ENCODE data around the gene GALNT10. TPM values are rescaled to one million over a fixed set of nuclear protein-coding genes. Genes with fewer than 3 reads are reported as not detected.

Gene GALNT10
- total and polyA plus RNA-seq, 10 of the 15 experiments (the other 5 are each of a cell fraction or from before 2014, with no cell fraction given): 3.9 to 35.4 (median 15.5) TPM

- TF ChIP-seq SUPT20H (IDR thresholded peaks at IDR 0.05; ENCODE audit: borderline replicate concordance, control insufficient read depth, low read depth, low read length): no peak
These were observed 121.5 kb downstream of the GALNT10 start (continued) for GRCh38 chr5:154312000-154312399.

DNA sequence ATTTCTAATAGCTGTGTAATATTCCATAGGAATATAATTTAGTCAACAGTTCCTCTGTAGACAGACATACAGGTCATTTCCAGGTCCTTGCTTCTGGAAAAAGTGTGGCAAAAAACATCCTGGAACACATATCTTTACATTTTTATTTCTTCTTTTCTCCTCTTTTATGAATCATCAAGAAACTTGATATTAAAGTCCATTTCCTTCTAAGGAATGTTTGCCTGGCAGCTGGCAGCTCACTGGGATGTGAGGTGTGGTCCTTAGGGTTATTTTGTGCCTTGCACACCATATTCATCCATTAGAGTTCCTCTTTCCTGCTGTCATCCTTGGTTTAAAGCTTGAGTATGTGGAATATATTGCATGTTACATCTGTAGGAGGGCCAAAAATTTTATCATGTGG lies 122.0 kb downstream of the GALNT10 start:
- Histone ChIP-seq H3K27me3 (replicated peaks in 1 of 2; ENCODE audit: control insufficient read depth in 2 of 2, insufficient read depth in 2 of 2, low read length in 1 of 2) (no peaks in the 10 kb centered on the region), H4K20me1 (ENCODE audit: control insufficient read depth, insufficient read depth) (no peaks in the 10 kb centered on the region), H3K79me2 (ENCODE audit: control insufficient read depth, insufficient read depth, low read length) (no peaks in the 10 kb centered on the region; the same call in 1 of the 2 replicates), H3K36me3 (ENCODE audit: control insufficient read depth in 2 of 2, insufficient read depth in 2 of 2, low read length in 1 of 2) (peaks cover 0 to 6% of the 10 kb centered on the region in 2 experiments; a peak in 2 of 4 replicates), H3K9ac (ENCODE audit: control insufficient read depth, insufficient read depth, low read length) (no peak overlapping the region), H3K9me3 (replicated peaks; ENCODE audit: control insufficient read depth, insufficient read depth, low read length) (no peaks in the 10 kb centered on the region; the same call in 1 of the 3 replicates), H3K4me1 (ENCODE audit: control insufficient read depth, insufficient read depth, low read length) (peaks cover 8% of the 10 kb centered on the region; the same call in 1 of the 2 replicates), H2AFZ (ENCODE audit: control insufficient read depth, low read depth, low read length) (no peak overlapping the region), H3K27ac (ENCODE audit: control insufficient read depth, insufficient read depth) (no peak overlapping the region), H3K4me2 (ENCODE audit: control insufficient read depth, insufficient read depth) (no peak overlapping the region), H3K4me3 (no peak overlapping the region)
- RAD21 ChIA-PET (ENCODE audit: unreplicated experiment): interaction anchor here (0.6 to 1.4 kb wide), 4 partner anchors 27 to 676 kb away, joined by 3 to 4 read pairs (median 4); partner anchors contain the start of gene GALNT10
- BruUV-seq (replicated peaks): no TSS peak
- no peak for FAIRE-seq
- CTCF ChIA-PET: interaction anchor here (0.7 to 1.4 kb wide), 4 partner anchors 10 to 240 kb away, joined by 3 to 4 read pairs (median 3); no protein-coding TSS in a partner anchor
- POLR2A ChIA-PET: no interaction called here
- no peak for DNase-seq (ENCODE audit: low read depth, low spot score)
- SMC1A ChIA-PET (ENCODE audit: uncharacterized antibody, unreplicated experiment): interaction anchor here (0.9 to 1.7 kb wide), 10 partner anchors 8 to 115 kb away, joined by 3 to 4 read pairs (median 4); no protein-coding TSS in a partner anchor
- in situ Hi-C loops (cut with MboI): no loop called here
- no peak for ATAC-seq
- intact Hi-C loops (cut with micrococcal nuclease; ENCODE audit: unreplicated experiment): no loop called here
- no peak for TF ChIP-seq CEBPB (IDR thresholded peaks at IDR 0.05; ENCODE audit: borderline replicate concordance in 1 of 2, low read depth in 2 of 2, low read length in 2 of 2)
- TF ChIP-seq SRF (IDR thresholded peaks at IDR 0.05; ENCODE audit: low read depth in 2 of 2, low read length in 2 of 2): no peak
- TF ChIP-seq REST (IDR thresholded peaks at IDR 0.05; ENCODE audit: low read depth, low read length): no peak
- TF ChIP-seq KAT2A (conservative IDR thresholded peaks at IDR 0.05; ENCODE audit: control insufficient read depth, low read depth, low read length): no peak
- TF ChIP-seq, protein P1, sequence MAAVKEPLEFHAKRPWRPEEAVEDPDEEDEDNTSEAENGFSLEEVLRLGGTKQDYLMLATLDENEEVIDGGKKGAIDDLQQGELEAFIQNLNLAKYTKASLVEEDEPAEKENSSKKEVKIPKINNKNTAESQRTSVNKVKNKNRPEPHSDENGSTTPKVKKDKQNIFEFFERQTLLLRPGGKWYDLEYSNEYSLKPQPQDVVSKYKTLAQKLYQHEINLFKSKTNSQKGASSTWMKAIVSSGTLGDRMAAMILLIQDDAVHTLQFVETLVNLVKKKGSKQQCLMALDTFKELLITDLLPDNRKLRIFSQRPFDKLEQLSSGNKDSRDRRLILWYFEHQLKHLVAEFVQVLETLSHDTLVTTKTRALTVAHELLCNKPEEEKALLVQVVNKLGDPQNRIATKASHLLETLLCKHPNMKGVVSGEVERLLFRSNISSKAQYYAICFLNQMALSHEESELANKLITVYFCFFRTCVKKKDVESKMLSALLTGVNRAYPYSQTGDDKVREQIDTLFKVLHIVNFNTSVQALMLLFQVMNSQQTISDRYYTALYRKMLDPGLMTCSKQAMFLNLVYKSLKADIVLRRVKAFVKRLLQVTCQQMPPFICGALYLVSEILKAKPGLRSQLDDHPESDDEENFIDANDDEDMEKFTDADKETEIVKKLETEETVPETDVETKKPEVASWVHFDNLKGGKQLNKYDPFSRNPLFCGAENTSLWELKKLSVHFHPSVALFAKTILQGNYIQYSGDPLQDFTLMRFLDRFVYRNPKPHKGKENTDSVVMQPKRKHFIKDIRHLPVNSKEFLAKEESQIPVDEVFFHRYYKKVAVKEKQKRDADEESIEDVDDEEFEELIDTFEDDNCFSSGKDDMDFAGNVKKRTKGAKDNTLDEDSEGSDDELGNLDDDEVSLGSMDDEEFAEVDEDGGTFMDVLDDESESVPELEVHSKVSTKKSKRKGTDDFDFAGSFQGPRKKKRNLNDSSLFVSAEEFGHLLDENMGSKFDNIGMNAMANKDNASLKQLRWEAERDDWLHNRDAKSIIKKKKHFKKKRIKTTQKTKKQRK (IDR thresholded peaks at IDR 0.05; ENCODE audit: low read depth, low read length): no peak
- TF ChIP-seq, protein P2, sequence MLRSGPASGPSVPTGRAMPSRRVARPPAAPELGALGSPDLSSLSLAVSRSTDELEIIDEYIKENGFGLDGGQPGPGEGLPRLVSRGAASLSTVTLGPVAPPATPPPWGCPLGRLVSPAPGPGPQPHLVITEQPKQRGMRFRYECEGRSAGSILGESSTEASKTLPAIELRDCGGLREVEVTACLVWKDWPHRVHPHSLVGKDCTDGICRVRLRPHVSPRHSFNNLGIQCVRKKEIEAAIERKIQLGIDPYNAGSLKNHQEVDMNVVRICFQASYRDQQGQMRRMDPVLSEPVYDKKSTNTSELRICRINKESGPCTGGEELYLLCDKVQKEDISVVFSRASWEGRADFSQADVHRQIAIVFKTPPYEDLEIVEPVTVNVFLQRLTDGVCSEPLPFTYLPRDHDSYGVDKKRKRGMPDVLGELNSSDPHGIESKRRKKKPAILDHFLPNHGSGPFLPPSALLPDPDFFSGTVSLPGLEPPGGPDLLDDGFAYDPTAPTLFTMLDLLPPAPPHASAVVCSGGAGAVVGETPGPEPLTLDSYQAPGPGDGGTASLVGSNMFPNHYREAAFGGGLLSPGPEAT (IDR thresholded peaks at IDR 0.05; ENCODE audit: low read depth): no peak
- no peak for TF ChIP-seq SKIL (IDR thresholded peaks at IDR 0.05; ENCODE audit: low read depth, poor library complexity, severe bottlenecking)
- no peak for TF ChIP-seq NBN (IDR thresholded peaks at IDR 0.05)
